BJ (cell line): Measurements from ENCODE around the gene NAT9. TPM values are rescaled to one million over a fixed set of nuclear protein-coding genes. Genes with fewer than 3 reads are reported as not detected.

ENCODE experiments used
- CTCF ChIA-PET: fragments of 350-600 bp; formaldehyde crosslinking; extraction: SDS; loops from one replicate; lab custom pipeline; 2021; ENCODE audit warnings: antibody characterized with exemption, inconsistent platforms; lab: Yijun Ruan, JAX
- POLR2A ChIA-PET: fragments of 300-600 bp; sonication (Branson Sonifier 250); formaldehyde crosslinking; extraction: SDS; loops from one replicate; lab custom pipeline; 2021; ENCODE audit warnings: antibody characterized with exemption; lab: Charles Lee
- DNase-seq: peaks from one replicate; pipeline ENCODE4 v3.0.0-alpha.2; 2011; ENCODE audit warnings: low read depth
- H3K27me3 ChIP-seq: 2 replicates; pipeline ENCODE4 v1.6.0; 2011; ENCODE audit warnings: low read length; ENCODE audit not compliant: control insufficient read depth, insufficient read depth
- H3K36me3 ChIP-seq: 2 replicates; pipeline ENCODE4 v1.5.1; 2011; ENCODE audit warnings: low read length; ENCODE audit not compliant: control insufficient read depth, insufficient read depth
- H3K4me3 ChIP-seq: 2 replicates; pipeline ENCODE4 v1.5.1; 2011; ENCODE audit warnings: low read depth, mild to moderate bottlenecking, control low read depth, low read length
- polyA plus RNA-seq: library from polyadenylated mRNA; depleted of rRNA; stranded (reverse); fragments of >200 nt; gene quantifications from 2 replicates; pipeline ENCODE4 v1.2.3, GENCODE V29; 2011
- TF ChIP-seq, protein P1 (sequence below): IDR thresholded peaks from 2 replicates; pipeline ENCODE4 v1.5.1; 2011; ENCODE audit warnings: low read depth, mild to moderate bottlenecking, control low read depth, inconsistent platforms, low read length, moderate library complexity; ENCODE audit not compliant: insufficient read depth

NAT9 gene
- polyA plus RNA-seq, 1 experiment: 50.6 TPM

DNA sequence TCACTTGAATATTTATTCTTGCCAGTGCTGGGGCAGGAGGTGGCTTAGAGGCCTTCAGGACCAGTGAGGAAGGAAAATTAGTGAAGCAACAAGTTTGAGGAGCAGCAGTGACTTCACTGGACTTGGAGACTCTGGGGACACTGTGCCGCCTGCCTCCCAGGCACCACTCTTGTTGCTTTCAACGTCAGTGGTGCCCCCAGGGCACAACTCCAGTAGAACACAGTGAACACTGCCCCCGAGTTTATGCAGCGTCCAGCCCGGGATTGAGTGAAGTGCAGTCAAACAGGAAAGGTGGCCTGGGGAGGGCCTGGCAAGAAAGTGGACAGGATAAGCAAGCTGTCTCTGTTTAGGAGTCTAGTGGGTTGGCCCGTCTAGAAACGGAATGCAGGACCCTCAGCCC, 24.4 kb upstream of the NAT9 start:
- no peak for DNase-seq
- Histone ChIP-seq H3K27me3 (no peaks in the 10 kb centered on the region), H3K36me3 (peaks cover 14% of the 10 kb centered on the region), H3K4me3 (no peak overlapping the region)
- POLR2A ChIA-PET: no interaction called here
- CTCF ChIA-PET: interaction anchor here (0.6 to 2.1 kb wide), 4 partner anchors 9 to 60 kb away, joined by 3 to 11 read pairs (median 4); no protein-coding TSS in a partner anchor
- TF ChIP-seq, protein P1, sequence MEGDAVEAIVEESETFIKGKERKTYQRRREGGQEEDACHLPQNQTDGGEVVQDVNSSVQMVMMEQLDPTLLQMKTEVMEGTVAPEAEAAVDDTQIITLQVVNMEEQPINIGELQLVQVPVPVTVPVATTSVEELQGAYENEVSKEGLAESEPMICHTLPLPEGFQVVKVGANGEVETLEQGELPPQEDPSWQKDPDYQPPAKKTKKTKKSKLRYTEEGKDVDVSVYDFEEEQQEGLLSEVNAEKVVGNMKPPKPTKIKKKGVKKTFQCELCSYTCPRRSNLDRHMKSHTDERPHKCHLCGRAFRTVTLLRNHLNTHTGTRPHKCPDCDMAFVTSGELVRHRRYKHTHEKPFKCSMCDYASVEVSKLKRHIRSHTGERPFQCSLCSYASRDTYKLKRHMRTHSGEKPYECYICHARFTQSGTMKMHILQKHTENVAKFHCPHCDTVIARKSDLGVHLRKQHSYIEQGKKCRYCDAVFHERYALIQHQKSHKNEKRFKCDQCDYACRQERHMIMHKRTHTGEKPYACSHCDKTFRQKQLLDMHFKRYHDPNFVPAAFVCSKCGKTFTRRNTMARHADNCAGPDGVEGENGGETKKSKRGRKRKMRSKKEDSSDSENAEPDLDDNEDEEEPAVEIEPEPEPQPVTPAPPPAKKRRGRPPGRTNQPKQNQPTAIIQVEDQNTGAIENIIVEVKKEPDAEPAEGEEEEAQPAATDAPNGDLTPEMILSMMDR: no peak

DNA sequence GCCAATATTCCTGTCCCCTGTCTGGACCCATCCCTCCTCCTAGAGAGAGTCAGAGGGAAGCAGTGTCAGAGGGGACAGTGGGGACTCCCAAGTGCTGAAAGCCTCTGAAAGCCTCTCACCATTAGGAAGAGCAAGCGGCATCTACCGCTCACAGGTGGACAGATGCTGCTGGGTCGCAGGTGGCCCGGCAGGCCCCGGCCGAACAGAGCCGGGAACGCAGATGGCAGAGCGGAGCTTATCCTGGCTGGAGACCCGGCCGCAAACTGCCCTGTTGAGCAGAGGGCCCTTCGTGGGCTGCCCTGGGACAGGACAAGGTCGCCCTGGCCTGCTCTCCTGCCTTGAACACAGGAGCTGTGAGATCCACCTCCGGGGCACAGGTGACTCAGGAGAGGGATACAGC, 23.0 kb upstream of the NAT9 start:
- POLR2A ChIA-PET: no interaction called here
- peaks cover 19% of the 10 kb centered on the region for H3K36me3 ChIP-seq
- CTCF ChIA-PET: interaction anchor here (0.5 to 2.2 kb wide), 4 partner anchors 8 to 164 kb away, joined by 3 to 7 read pairs (median 3); partner anchors contain the start of gene GRIN2C
- no peaks in the 10 kb centered on the region for H3K27me3 ChIP-seq
- no peak for DNase-seq
- TF ChIP-seq, protein P1: no peak
- H3K4me3 ChIP-seq: no peak overlapping the region

DNA sequence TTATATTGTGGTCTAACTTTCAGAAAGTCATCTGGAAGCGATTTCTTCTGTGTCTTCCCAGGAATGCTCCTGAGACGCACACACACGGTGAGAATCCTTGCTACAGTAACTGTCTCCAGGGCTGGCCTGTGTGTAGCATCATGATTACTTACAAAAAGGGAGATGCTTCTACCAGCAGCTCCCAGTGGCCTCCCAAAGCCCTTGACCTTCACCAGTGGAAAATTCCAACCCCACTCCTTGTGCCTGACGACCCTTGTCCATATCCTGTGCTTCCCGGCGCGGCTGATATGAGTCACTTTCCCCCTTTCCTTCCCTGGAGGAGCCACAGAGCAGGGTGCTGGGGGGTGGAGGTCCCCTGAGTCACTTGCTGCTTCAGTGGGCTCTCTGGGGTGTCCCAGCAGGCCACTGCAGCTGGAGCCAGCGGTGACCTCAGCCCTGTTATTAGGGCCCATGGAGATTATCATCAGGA, 22.1 kb upstream of the NAT9 start:
- TF ChIP-seq, protein P1: no peak
- Histone ChIP-seq H3K27me3 (no peaks in the 10 kb centered on the region), H3K36me3 (peaks cover 17% of the 10 kb centered on the region), H3K4me3 (no peak overlapping the region)
- ChIA-PET CTCF (interaction anchor here (0.8 to 2.2 kb wide), 4 partner anchors 44 to 64 kb away, joined by 3 to 7 read pairs (median 5); partner anchors contain the start of gene GRIN2C), POLR2A (interaction anchor here (0.6 kb wide), 1 partner anchor 1246 kb away, joined by 3 read pairs; no protein-coding TSS in a partner anchor)
- peak; percentile 21 for DNase-seq

DNA sequence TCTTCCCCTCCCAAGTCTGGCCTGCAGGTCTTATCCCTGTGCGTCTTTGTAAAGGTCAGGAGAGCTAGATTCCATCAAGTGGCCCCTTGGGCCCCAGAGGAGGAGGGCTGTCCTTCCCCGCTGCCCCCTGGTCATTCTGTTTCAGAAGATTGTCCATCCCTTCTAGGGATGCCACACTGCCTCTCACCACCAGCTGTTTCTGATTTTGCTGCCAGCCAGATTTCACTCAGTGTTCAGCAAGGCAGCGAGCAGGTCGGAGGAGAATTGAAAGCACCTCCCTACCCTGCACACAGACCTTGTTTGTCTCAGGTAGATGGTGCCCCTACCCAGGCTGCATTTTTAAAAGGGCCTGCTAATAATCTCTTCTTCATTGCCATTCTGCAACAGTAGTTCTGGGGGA, 21.7 kb upstream of the NAT9 start:
- Histone ChIP-seq H3K27me3 (no peaks in the 10 kb centered on the region), H3K36me3 (peaks cover 19% of the 10 kb centered on the region), H3K4me3 (no peak overlapping the region)
- TF ChIP-seq, protein P1: no peak
- DNase-seq: no peak
- ChIA-PET CTCF (interaction anchor here (0.8 to 2.2 kb wide), 4 partner anchors 45 to 64 kb away, joined by 3 to 7 read pairs (median 5); partner anchors contain the start of gene GRIN2C), POLR2A (no interaction called here)

DNA sequence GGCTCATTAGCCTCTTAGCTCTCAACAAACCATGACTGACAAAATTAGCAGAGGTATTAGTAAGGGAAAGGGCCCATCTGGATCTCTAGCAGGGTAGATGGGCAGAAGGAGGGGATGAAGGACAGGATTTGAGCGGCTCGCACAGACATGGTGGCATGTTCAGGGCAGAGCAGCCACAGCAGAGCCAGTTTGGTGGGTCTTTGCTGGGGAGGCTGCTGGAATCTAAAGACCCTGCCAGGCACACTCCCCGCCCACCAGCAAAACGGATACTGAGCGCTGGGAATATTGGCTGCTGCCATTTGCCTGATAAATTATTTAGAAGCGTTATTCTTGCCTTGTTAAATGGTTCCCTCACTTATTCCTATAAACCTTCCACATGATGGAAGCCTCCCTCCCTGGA, 20.7 kb upstream of the NAT9 start:
- TF ChIP-seq, protein P1: no peak
- Histone ChIP-seq H3K4me3 (no peak overlapping the region), H3K36me3 (peaks cover 16% of the 10 kb centered on the region), H3K27me3 (no peaks in the 10 kb centered on the region)
- ChIA-PET CTCF (interaction anchor here (1.4 to 9.3 kb wide), 4 partner anchors 15 to 67 kb away, joined by 3 to 297 read pairs (median 6); partner anchors contain the start of gene GRIN2C), POLR2A (no interaction called here)
- DNase-seq: no peak
